SK-N-MC (cell line): Measurements from ENCODE around the gene AIFM1.
"Not testable (repeated sequence)": the region's sequence is repeated elsewhere in the genome, so short reads cannot be mapped to it uniquely, and the experiment has no call there.

ENCODE experiments used
- DNase-seq: peaks from one replicate; pipeline ENCODE4 v3.0.0-alpha.2; 2011; ENCODE audit warnings: low read depth, low spot score
- H3K27ac ChIP-seq: fragments of 200-600 bp; sonication (generic); 2 replicates; pipeline ENCODE4 v1.5.1; 2016; ENCODE audit warnings: mixed run types
- H3K36me3 ChIP-seq: fragments of 200-600 bp; sonication (generic); 2 replicates; pipeline ENCODE4 v1.6.1; 2017; ENCODE audit warnings: antibody characterized with exemption, low read length, mixed read lengths; ENCODE audit not compliant: insufficient read depth
- H3K4me3 ChIP-seq: fragments of 200-600 bp; sonication (generic); 2 replicates; pipeline ENCODE4 v1.5.1; 2016
- H3K9ac ChIP-seq: fragments of 200-600 bp; sonication (generic); 2 replicates; pipeline ENCODE4 v1.8.0; 2017; ENCODE audit warnings: mixed run types, mixed read lengths; ENCODE audit not compliant: insufficient read length
- H3K9me3 ChIP-seq: fragments of 200-600 bp; sonication (generic); 2 replicates; pipeline ENCODE4 v1.6.1; 2017; ENCODE audit warnings: low read depth, mild to moderate bottlenecking, antibody characterized with exemption, low read length, moderate library complexity, mixed read lengths
- EZH2 ChIP-seq: fragments of 200-600 bp; sonication (generic); IDR thresholded peaks from one replicate; pipeline ENCODE4 v1.6.1; 2017; ENCODE audit warnings: antibody characterized with exemption
- FOXP2 ChIP-seq: optimal IDR thresholded peaks from 2 replicates; pipeline ENCODE3; 2011; ENCODE audit warnings: mild to moderate bottlenecking, moderate library complexity; ENCODE audit not compliant: insufficient read depth; ENCODE audit errors: extremely low read length, control extremely low read depth
- POLR2AphosphoS5 ChIP-seq: IDR thresholded peaks from 2 replicates; pipeline ENCODE4 v1.6.1; 2012; ENCODE audit warnings: mild to moderate bottlenecking, low read depth, low read length, borderline replicate concordance

The AIFM1 gene

DNA sequence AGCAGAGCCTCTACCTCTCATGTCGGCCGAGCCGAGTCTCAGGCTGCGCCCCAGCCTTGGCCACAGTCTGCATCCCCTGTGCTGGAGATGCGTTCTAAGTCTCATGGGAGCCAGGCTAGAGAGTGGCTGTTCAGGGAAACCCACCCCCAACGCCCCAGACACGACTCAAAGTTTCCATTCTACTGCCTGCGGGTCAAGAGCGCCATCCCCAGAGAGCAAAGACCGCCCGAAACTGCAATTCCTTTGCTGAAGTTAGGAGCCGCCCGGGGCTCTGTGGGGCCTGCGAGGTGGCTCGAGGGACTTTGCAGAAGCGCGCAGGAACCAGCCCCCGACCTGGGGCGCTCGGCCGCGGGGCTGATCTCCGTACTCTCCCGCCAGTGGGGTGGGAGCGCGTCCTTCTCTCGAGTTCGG is 45.3 kb downstream of the AIFM1 start:
- TF ChIP-seq POLR2AphosphoS5 (no peak), FOXP2 (no peak), EZH2 (no peak)
- DNase-seq, result no peak
- H3K27ac ChIP-seq, result 0 out of 2 replicates have a peak overlapping the region, but pooled peaks have one; percentile 25
- no peaks in the 10 kb centered on the region for H3K9me3 ChIP-seq
- H3K9ac ChIP-seq, result no peak overlapping the region
- peak overlapping the region; percentile 66; the same call in 1 of the 2 replicates for H3K4me3 ChIP-seq
- no peaks in the 10 kb centered on the region; the same call in 1 of the 2 replicates for H3K36me3 ChIP-seq

DNA sequence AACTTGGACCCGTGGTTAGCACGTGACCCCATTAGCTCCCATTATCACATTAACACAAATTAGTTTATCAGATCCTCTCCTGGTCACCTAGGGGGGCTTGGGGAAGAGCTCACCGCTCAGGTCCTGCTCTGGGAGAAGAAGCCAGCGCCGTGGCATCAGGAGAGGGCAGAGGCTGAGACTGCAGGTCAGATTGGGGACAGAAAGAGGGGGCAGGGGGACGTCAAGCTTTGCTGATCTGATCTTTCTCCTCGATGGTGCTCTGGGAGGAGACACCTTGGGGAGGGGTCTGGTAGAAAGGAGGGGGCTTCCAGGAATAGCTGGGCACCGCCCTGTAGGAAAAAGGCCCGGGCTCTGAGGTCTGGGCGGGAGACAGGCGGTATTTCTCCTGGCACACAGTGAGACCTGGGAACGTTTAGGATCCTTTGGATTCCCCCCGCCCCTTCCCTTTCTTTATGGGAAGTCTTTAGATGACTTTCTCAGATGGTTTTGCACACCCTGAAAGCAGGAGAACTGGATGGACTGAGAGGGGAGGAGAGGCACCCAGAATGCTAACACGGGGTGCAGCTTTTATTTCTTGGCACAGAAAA is 46.2 kb downstream of the AIFM1 start:
- no peak overlapping the region for H3K4me3 ChIP-seq
- no peak for DNase-seq
- no peaks in the 10 kb centered on the region for H3K36me3 ChIP-seq
- TF ChIP-seq EZH2 (no peak), POLR2AphosphoS5 (no peak), FOXP2 (no peak)
- no peak overlapping the region for H3K27ac ChIP-seq
- no peaks in the 10 kb centered on the region for H3K9me3 ChIP-seq
- H3K9ac ChIP-seq, result no peak overlapping the region

DNA sequence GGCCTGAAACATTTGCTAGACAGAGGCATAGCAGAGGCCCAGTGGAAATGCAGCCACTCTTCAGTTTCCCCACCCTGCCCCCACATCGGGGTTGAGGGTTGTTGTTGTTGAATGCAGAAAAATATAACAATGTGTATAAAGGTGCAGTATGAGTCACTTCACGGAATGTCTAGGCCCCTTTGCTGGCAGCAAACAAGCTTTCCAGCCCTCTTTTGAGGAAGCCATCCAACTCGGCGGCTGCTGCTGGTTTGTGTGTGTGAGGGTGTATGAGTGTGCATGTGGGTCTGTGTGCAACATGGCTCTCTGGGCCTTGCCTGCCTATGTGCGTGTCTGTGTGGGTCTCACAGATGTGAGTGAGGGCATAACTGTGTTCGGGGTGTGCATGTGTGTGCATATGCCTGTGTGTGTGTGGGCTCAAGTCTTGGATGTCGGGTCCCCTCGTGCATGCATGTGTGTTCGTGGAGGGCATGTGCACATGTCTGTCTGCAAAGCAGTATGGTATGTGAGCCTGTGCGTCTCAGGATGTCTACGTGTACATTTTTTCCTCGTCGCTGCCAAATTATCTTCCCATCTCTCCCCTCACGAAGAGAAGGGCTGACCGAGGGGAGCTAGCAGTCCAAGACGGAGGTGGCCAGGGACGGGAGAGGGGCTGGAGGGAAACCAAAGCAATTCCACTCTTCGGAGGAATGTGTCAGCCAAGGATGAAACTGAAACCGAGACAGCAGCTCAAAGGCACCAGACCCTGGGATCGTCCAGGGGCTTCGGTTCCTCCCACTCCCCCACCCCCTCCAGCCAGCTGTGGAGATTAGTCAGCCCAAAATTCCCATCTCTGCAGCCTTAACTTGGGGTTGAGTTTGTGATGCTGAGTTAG is 47.0 kb downstream of the AIFM1 start:
- Histone ChIP-seq H3K27ac (no peak overlapping the region), H3K9me3 (no peaks in the 10 kb centered on the region), H3K36me3 (no peaks in the 10 kb centered on the region), H3K9ac (no peak overlapping the region), H3K4me3 (no peak overlapping the region)
- no peak for DNase-seq
- TF ChIP-seq POLR2AphosphoS5 (no peak), FOXP2 (no peak), EZH2 (no peak)

DNA sequence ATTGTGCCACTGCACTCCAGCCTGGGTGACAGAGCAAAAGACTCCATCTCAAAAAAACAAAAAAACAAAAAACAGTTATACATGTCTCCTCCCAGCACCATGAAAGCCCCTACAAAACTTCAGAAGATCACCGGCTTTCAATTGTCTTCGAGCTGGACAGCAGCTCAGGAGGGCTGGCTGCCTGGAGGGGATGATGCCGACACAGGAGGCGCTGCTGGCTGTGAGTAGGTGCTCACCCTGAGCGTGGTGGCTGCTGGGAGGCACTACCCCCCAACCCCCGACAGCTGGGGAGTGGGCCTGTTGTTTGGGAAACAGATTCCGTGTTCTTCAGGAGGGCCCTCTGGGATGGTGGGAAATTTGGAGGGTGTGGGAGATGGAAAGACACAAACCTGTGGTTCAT is 48.5 kb downstream of the AIFM1 start:
- Histone ChIP-seq H3K36me3 (no peaks in the 10 kb centered on the region), H3K9ac (no peak overlapping the region), H3K4me3 (no peak overlapping the region), H3K9me3 (no peaks in the 10 kb centered on the region), H3K27ac (no peak overlapping the region)
- no peak for TF ChIP-seq POLR2AphosphoS5
- no peak for TF ChIP-seq FOXP2
- TF ChIP-seq EZH2, result no peak
- no peak for DNase-seq

DNA sequence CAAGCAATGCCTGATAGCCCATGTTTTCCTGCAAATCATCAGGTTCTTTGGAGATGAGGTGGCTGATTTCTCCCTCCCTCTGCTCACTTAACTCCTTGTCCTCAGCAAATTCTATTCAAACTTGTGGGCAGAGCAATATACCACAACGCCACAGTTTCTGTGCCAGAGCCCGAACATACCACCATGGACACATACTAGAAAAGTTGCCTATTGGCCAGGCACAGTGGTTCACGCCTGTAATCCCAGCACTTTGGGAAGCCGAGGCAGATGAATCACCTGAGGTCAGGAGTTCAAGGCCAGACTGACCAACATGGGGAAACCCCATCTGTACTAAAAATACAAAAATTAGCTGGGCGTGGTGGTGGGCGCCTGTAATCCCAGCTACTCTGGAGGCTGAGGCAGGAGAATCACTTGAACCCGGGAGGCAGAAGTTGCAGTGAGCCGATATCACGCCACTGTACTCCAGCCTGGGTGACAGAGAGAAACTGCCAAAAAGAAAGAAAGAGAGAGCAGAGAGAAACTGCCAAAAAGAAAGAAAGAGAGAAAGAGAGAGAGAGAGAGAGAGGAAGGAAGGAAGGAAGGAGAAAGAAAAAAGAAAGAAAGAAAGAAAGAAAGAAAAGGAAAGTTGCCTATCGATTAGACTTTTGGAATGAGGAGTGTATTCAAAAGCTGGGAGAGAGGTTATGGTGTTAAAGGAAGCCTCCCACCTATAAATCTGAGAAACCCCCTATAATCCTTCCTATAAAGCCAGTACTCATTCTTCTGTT is 50.3 kb downstream of the AIFM1 start:
- DNase-seq, H3K9ac ChIP-seq: not testable (repeated sequence)

DNA sequence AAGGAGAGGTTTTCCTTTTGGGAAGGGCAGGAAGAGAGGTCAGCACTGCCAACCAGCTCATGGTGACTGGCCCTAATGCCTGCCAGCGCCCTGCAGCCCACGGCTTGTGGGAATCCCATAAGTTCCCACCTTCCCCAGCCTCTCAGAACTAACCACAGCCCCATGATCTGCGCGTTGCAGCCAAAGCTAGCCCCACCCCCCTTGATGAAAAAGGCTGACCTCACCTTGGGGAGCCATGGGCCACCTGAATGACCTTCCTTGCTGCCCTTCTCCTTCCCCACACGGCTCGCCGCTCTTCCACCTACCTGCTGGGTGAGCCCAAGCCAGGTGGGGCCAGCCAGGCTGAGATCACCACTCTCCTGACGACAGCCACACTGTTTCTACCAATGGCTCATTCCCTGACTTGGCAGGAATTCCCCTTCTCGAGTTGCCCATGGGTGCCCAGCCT is 51.5 kb downstream of the AIFM1 start:
- Histone ChIP-seq H3K9ac (no peak overlapping the region), H3K36me3 (no peaks in the 10 kb centered on the region), H3K4me3 (no peak overlapping the region), H3K9me3 (no peaks in the 10 kb centered on the region), H3K27ac (no peak overlapping the region)
- DNase-seq, result no peak
- TF ChIP-seq EZH2, result no peak
- no peak for TF ChIP-seq POLR2AphosphoS5
- no peak for TF ChIP-seq FOXP2

More for the DNA sequence above, 50.3 kb downstream of the AIFM1 start:
- H3K36me3 ChIP-seq, H3K27ac ChIP-seq, H3K9me3 ChIP-seq, H3K4me3 ChIP-seq: not testable (repeated sequence)

DNA sequence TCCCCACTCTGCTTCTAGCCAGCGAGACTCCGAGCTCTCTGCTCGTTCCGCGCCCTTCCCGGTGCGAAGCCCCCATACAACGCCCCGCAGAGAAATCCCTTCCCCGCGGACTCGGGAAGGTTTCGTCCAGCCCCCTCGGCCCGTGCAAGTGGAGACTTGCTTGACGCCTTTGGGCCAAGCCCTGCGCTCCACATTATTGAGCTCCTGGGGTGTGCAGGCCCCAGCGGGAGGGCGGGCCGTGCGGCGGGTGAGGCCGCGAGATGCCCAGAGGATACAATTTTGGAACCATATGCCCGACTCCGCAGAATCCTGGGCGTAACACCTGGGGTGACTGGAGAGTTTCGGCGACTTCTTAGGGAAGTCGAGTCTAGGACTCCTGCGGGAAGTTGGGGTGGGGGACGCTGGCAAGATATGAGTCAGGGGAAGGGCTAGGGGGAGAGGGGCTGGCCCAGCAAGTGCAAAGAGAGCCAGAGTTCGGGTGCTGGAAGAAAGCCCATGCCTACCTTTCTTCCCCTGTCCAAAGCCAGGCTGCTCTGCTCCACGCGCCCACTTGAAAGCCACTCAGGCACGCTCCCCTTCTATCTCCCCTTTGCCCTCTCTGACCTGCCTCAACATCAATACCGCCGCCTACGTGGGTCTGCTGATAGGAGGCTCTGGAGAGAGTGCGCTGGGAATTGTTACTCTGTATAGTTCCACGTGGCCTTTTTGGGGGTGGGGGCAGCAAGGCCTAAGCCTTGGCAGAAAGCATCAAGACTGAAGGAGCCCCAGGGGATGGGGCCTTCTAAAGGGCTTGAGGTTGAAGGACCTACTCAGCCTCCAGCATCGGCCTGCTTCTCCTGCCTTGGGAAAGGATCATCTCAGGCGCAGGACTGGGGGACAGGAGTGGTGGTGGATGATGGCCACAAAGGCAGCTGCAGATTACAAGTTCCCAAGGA is 54.2 kb downstream of the AIFM1 start:
- Histone ChIP-seq H3K9me3 (no peaks in the 10 kb centered on the region), H3K36me3 (no peaks in the 10 kb centered on the region), H3K9ac (peak overlapping the region; percentile 32), H3K27ac (peak overlapping the region; percentile 25; the same call in 1 of the 2 replicates), H3K4me3 (peak overlapping the region; percentile 65)
- no peak for TF ChIP-seq EZH2
- no peak for DNase-seq
